Activated CD8-positive, alpha-beta memory T cell treated with anti-CD3 and anti-CD28 coated beads for 48 hours (primary cell): ENCODE measurements around the gene MRPL18.
"Not testable (repeated sequence)": the region's sequence is repeated elsewhere in the genome, so short reads cannot be mapped to it uniquely, and the experiment has no call there.

Experiments used
- DNase-seq, 3 experiments: peaks; one replicate each; pipeline ENCODE4 v3.0.0-alpha.2; 2020; ENCODE audit warnings: low read depth in 2 of 3, low spot score in 2 of 3

Gene MRPL18

GRCh38 chr6:159790149-159790955, at the start of gene MRPL18:
MRPL18 (plus strand) TSS chr6:159790467; CDS start chr6:159790588, 121 bp downstream.
- peak; percentile 37 to 71 (median 69) for DNase-seq

DNA sequence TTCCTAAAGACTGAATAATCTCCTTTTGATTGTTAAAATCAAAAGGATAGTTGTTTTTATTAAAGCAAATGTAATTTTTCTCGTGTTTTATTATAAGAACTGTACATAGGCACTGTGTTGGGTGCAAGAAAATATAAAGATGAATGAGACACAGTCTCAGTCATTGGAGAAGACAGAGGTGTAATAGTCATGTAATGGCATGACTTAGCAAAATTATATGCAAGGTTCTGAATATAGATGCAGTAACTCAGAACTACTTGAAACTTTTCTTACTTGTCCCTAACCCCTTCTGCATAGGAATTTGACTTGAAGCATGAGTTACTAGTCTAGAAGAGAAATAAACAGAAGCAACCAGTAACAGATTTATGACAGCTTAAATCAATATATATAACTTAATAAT, 48.1 kb upstream of the MRPL18 start:
- DNase-seq: no peak

DNA sequence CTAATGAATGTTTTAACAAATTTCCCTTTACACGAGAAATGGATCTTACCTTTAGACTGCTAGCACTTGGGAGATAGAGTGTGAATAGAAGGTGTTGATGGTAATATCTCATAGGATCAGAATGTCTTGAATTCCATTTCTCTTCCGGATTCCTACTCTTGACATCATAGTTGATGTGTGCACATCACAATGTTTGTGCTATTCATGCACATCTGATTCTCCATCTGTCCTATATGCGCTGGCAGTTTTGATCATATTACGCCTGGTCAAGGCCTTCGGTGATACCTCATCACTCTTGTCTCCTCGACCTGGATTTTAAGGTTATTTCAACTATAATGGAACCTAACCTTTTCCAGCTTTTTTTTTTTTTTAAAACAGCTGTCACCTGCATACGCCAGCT, 45.2 kb upstream of the MRPL18 start:
- no peak for DNase-seq

- DNase-seq: no peak
These were observed 43.5 kb upstream of the MRPL18 start for GRCh38 chr6:159746759-159747158.

GRCh38 chr6:159748127-159748526, 42.1 kb upstream of the MRPL18 start:
- not testable (repeated sequence) for DNase-seq

- DNase-seq: no peak
These were observed 38.8 kb upstream of the MRPL18 start for GRCh38 chr6:159751448-159751847.

DNA sequence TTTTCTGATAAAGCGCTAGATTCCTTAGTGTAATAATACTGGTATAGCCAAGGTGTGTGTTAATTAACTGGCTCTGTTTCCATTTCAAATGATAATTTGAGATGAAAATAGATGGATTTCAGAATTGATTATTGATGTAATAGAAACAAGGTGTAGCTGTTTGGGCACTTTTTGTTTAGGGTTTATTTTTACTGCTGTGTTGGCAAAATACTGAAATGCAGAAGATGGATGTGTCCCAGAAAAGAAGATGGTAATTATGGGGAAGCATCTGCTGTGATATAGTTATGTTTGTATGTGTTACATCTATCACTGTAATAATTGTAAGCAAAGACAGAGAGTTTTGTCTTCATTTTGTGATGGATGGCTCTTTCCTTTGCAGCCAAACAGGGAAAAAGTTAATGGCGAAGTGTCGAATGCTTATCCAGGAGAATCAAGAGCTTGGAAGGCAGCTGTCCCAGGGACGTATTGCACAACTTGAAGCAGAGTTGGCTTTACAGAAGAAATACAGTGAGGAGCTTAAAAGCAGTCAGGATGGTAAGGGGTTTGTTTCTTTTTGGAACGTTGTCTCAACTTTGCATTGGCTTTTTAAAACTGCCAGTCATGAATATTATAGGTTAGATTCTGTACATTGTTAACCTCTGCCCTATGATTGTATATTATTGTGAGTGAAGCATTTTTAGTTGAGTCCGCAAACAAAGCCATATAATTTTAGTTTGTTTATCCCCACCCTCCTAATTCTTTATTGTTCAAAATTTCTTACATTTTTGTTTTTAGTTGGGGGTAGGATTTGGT, 37.0 kb upstream of the MRPL18 start:
- no peak for DNase-seq

GRCh38 chr6:159754401-159754800, 35.9 kb upstream of the MRPL18 start:
- no peak for DNase-seq

GRCh38 chr6:159754959-159755914, 35.0 kb upstream of the MRPL18 start:
- DNase-seq: no peak

DNA sequence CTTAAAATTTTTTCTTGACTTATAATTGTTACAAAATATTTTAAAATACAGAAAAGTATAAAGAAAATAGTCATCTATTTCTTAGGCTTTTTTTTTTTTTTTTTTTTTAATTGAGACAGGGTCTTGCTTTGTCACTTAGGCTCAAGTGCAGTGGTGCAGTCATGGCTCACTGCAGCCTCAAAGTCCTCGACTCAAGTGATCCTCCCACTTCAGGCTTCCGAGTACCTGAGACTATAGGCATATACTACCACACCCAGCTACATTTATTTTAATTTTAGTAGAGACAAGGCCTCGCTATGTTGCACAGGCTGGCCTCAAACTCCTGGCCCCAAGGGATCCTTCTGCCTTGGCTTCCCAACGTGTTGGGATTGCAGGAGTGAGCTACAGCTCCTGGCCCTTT, 33.8 kb upstream of the MRPL18 start:
- no peak for DNase-seq

DNA sequence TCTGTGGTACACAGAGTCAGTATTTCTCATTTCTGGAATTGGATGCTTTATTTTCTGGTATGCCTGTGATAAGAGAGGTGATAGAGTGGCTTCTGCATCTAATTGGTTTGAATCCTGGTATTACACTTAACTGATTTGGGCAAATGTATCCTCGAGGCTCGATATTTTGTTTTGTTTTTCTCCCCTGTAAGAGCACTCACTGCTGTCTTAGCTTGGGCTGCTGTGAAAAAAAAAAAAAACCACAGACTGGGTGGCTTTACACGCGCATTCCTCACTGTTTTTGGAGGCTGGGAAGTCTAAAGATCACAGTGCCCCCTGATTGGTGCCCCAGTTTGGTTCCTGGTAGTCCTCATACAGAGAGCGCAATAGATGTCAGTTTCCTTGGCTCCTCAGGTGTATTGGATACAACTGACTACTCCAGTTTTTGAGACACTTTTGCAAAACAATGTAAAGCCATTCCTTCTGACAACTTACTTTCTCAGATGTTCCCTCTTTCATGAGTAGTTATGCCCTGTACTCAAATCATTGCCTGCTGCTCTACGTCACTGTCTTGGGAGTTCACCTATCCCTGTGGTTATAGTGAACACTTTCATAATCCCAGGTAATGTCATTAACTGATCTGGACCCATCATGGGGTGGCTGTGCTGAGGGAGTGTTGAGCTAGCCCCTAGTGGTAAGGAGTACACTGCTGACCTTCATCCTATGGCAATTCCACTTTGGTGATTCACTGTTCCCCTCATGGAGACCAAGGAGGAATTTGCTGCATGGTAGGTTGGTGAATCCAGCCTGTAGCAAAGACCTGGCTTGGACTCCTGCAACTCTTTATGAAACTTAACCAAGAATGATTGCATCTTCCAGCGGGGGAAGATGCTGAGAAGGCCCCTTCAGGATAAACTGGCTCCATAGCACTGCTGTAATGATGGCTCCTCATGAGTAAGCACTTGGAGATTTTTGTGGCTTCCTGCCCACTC, 32.0 kb upstream of the MRPL18 start:
- no peak for DNase-seq

DNA sequence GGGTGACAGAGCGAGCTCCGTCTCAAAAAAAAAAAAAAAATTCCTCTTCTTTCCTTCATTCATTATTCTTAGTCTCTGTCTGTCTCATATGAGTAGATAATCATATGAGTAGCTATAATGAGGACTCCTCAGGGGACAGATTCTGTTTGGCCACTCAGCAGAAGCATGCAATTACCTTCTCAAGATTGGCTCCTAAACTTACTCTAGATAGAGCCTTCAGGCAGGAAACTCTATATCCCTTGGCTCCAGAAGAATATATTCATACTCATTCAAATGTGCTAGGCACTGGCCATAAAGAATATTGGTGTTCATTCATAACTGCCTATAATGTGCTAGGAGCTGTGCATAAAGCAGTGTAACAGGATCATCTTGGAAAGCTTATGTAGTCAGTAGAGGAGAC, 30.6 kb upstream of the MRPL18 start:
- no peak for DNase-seq

GRCh38 chr6:159760602-159761057, 29.6 kb upstream of the MRPL18 start:
- DNase-seq: no peak

DNA sequence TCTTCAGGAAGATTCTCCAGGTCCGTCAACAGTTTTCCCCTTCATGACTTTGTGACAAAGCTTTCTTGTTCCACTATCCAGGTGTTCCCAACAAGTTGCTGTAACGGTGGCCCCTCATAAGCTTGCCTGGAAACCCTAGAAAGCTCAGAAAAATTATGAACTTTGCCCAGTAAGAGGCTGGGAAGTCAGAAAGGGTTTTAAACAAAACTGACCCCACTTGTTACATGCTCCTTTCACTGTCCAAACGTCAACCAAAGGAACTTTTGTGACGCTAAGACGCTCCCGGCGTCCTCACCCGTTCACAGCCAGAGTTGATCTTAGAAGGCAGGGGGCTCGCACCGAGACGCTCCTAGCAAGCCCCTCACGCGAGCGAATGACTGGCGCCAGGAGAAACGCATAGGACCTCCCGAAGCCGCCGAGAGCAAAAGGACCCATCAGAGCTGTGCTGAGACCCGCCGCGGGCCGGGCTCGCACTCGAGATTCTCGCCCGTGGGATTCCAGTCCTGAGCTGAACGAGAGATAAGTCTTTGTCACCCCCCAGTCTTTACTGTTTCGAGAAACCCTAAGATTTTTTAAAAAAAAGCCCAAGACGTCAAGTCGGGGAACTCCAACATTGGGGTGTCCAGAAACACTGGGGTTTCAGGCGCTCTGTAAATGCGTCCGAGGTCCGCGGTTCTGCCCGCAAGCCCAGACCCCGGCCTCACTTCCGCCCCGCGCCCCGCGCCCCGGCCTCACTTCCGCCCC, 29.0 kb upstream of the MRPL18 start:
- DNase-seq: peak in 1 of 3 experiments; percentile 20

DNA sequence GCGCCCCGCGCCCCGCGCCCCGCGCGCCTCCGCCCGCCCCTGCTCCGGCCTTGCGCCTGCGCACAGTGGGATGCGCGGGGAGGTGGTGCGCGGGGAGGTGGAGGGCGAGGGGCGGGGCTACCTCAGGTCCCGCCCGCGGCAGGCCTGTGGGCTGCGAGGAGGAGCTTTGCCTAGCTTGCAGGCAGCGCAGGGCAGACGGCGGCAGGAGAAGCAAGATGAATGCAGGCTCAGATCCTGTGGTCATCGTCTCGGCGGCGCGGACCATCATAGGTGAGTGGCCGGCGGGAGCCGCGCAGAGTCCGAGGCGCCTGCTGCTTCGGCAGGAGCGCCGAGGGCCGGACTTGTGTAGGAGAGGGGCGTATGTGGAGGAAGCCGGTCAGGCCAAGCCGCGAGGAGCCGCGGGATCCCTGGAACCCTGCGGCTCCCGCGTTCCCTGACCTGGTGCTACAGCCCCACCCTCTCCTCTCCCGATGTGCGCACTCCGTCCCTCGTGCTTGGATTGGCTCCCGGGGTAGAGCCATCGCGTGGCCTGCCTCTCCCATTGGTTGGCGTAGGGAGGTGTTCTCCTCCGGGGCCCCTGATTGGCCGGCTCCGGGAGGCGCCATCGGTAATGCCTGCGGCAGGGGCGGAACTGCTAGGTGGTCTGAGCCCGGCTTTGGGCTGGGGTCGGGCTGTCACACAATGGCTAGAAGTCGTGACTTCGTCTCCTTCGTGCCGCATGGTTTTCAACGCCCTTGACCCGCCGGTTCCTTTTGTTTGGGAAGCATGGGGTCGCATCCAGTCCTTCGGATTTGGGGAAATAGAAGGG, 28.2 kb upstream of the MRPL18 start, which contains the start of gene ACAT2:
ACAT2 (plus strand) TSS at position 173 of the 808 bp plus-strand sequence; CDS start at position 216, 43 bp downstream.
- peak; percentile 59 to 86 (median 78) for DNase-seq

DNA sequence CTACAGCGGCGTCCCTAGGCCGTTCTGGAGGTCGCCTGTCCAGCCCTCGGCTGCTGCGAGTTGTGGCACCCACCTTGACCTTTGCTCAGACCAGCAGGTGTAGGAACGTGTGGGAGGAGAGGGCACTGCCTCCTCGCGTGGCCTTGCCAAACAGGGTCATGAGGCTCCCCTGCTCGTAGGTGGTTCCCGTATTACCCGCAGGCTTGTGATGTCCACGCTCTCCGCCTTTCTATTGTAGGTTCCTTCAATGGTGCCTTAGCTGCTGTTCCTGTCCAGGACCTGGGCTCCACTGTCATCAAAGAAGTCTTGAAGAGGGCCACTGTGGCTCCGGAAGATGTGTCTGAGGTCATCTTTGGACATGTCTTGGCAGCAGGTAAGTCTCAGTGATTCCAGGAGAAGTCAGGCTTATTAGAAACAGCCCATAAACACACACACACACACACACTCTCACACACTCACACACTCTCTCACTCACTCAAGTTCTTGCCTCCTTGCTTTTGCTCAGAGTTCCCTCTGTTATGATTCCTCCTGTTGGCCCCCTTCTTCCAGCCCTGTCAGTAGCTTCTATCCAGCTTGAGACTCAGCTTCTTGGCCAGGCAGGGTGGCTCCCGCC, 27.5 kb upstream of the MRPL18 start:
- DNase-seq: no peak

DNA sequence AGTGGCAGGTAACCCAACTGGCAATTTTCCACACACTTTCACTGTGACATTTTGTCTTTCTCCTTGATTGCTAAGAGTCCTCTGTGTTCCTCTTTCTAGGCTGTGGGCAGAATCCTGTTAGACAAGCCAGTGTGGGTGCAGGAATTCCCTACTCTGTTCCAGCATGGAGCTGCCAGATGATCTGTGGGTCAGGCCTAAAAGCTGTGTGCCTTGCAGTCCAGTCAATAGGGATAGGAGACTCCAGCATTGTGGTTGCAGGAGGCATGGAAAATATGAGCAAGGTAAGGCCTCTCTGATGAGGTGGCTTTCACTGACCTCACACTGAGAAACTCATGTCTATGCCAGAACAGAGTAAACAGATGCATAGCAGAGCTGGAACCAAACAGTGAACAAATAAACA, 23.4 kb upstream of the MRPL18 start:
- DNase-seq: no peak

GRCh38 chr6:159769470-159769869, 20.8 kb upstream of the MRPL18 start:
- no peak for DNase-seq
